A549 (cell line): ENCODE data around the gene DENND2D. TPM values are rescaled to one million over a fixed set of nuclear protein-coding genes. Genes with fewer than 3 reads are reported as not detected.

Experiments
- ATAC-seq, 2 experiments: fragments of 200-7000 bp in 1 of 2; fragments of >200 bp in 1 of 2; cut with Nextera tagmentation in 1 of 2; cut with Tn5 transposase in 1 of 2; 3 replicates each; pipeline versions ENCODE4 v1.8.0 to v1.9.1; 2018 to 2020; ENCODE audit warnings: mild to moderate bottlenecking in 1 of 2, moderate library complexity in 1 of 2
- CTCF ChIA-PET: fragments of 300-600 bp; sonication (Branson Sonifier 250); formaldehyde crosslinking; extraction: SDS; loops from one replicate; lab custom pipeline; 2021; ENCODE audit warnings: antibody characterized with exemption, inconsistent platforms; lab: Yijun Ruan, JAX
- POLR2A ChIA-PET: fragments of 350-600 bp; formaldehyde crosslinking; extraction: SDS; loops from one replicate; lab custom pipeline; 2021; ENCODE audit warnings: antibody characterized with exemption, inconsistent platforms; lab: Yijun Ruan, JAX
- DNase-seq, 2 experiments: peaks; one replicate each; pipeline versions ENCODE4 v3.0.0 to v3.0.0-alpha.2; 2011 to 2016; ENCODE audit warnings: low read depth in 1 of 2, low spot score in 1 of 2
- FAIRE-seq: peaks from 2 replicates; lab custom pipeline; 2011; peaks lifted over from hg19 to GRCh38; lab: Jason Lieb, UNC
- H3K27ac ChIP-seq, 2 experiments: fragments of >200 bp; sonication (Bioruptor Twin); formaldehyde crosslinking; 3 replicates each; pipeline ENCODE4 v1.5.1; 2016 to 2017
- H3K4me1 ChIP-seq: fragments of >200 bp; sonication (Bioruptor Twin); formaldehyde crosslinking; 3 replicates; pipeline ENCODE4 v1.6.1; 2016
- H3K4me2 ChIP-seq: fragments of >200 bp; sonication (Bioruptor Twin); formaldehyde crosslinking; 3 replicates; pipeline ENCODE4 v1.6.1; 2016
- H3K4me3 ChIP-seq: fragments of >200 bp; sonication (Bioruptor Twin); formaldehyde crosslinking; 3 replicates; pipeline ENCODE4 v1.5.1; 2016
- H3K9me3 ChIP-seq: fragments of >200 bp; sonication (Bioruptor Twin); formaldehyde crosslinking; 3 replicates; pipeline ENCODE4 v1.6.1; 2016
- BCL3 ChIP-seq: fragments of >200 bp; sonication (Bioruptor Twin); formaldehyde crosslinking; IDR thresholded peaks from 3 replicates; pipeline ENCODE4 v1.6.1; 2016
- E2F6 ChIP-seq: IDR thresholded peaks from 2 replicates; pipeline ENCODE4 v1.6.1; 2012; ENCODE audit warnings: low read depth, borderline replicate concordance
- ESRRA ChIP-seq: fragments of 150-350 bp; IDR thresholded peaks from 2 replicates; pipeline ENCODE4 v1.6.1; 2014; ENCODE audit warnings: mild to moderate bottlenecking, low read length, borderline replicate concordance
- FOSL2 ChIP-seq, 2 experiments: fragments of 450-650 bp in 1 of 2; fragments of >200 bp in 1 of 2; sonication (Bioruptor Twin) in 1 of 2; formaldehyde crosslinking; IDR thresholded peaks; 2 replicates each; pipeline versions ENCODE4 v1.5.0 to v1.6.1; 2016 to 2020; ENCODE audit warnings: mild to moderate bottlenecking in 1 of 2, moderate library complexity in 1 of 2
- HDAC2 ChIP-seq: fragments of 200-600 bp; sonication (generic); IDR thresholded peaks from 2 replicates; pipeline ENCODE4 v1.6.1; 2016
- HOXA7 ChIP-seq: fragments of 250-450 bp; sonication (Bioruptor Pico); IDR thresholded peaks from 2 replicates; pipeline ENCODE4 v1.5.0; 2020; ENCODE audit warnings: mild to moderate bottlenecking, moderate library complexity
- JUN ChIP-seq, 2 experiments: fragments of >200 bp; sonication (Bioruptor Twin); formaldehyde crosslinking; IDR thresholded peaks; 2 replicates in 1 of 2; 3 replicates in 1 of 2; pipeline ENCODE4 v1.6.1; 2016 to 2017
- KDM1A ChIP-seq: fragments of 200-600 bp; sonication (generic); IDR thresholded peaks from 2 replicates; pipeline ENCODE4 v1.6.1; 2016; ENCODE audit warnings: low read depth, mild to moderate bottlenecking
- MAFK ChIP-seq: fragments of 450-650 bp; IDR thresholded peaks from 2 replicates; pipeline ENCODE4 v1.6.1; 2014; ENCODE audit not compliant: partially characterized antibody
- MAZ ChIP-seq: fragments of 150-350 bp; IDR thresholded peaks from 2 replicates; pipeline ENCODE4 v1.6.1; 2014; ENCODE audit warnings: antibody characterized with exemption, low read depth, low read length, borderline replicate concordance
- NFE2L2 ChIP-seq: fragments of 150-350 bp; conservative IDR thresholded peaks from 2 replicates; pipeline ENCODE4 v1.6.1; 2014; ENCODE audit warnings: low read length
- NR3C1 ChIP-seq: fragments of >200 bp; sonication (Bioruptor Twin); formaldehyde crosslinking; IDR thresholded peaks from 3 replicates; pipeline ENCODE4 v1.6.1; 2017
- POLR2AphosphoS2 ChIP-seq: conservative IDR thresholded peaks from 2 replicates; pipeline ENCODE4 v1.6.1; 2012; ENCODE audit warnings: low read length, improper control_type of control experiment, inconsistent platforms
- RARB ChIP-seq: fragments of 250-450 bp; sonication (Bioruptor Pico); IDR thresholded peaks from 2 replicates; pipeline ENCODE4 v1.8.0; 2021; ENCODE audit warnings: mild to moderate bottlenecking, moderate library complexity
- RNF2 ChIP-seq: fragments of 200-600 bp; sonication (generic); IDR thresholded peaks from 2 replicates; pipeline ENCODE4 v1.6.1; 2016; ENCODE audit warnings: low read depth, mild to moderate bottlenecking, antibody characterized with exemption, moderate library complexity, borderline replicate concordance
- SMC3 ChIP-seq: fragments of >200 bp; sonication (Bioruptor Twin); formaldehyde crosslinking; IDR thresholded peaks from 3 replicates; pipeline ENCODE4 v1.6.1; 2018; ENCODE audit warnings: inconsistent platforms
- SREBF2 ChIP-seq: fragments of 450-650 bp; IDR thresholded peaks from 2 replicates; pipeline ENCODE4 v1.6.1; 2014; ENCODE audit warnings: mild to moderate bottlenecking, moderate library complexity
- TFCP2L1 ChIP-seq: fragments of 250-450 bp; sonication (Bioruptor Pico); IDR thresholded peaks from 2 replicates; pipeline ENCODE4 v1.5.0; 2021; ENCODE audit warnings: mild to moderate bottlenecking
- TP53 ChIP-seq: fragments of 250-450 bp; sonication (Bioruptor Pico); IDR thresholded peaks from 2 replicates; pipeline ENCODE4 v1.5.0; 2021; ENCODE audit warnings: mild to moderate bottlenecking, moderate library complexity
- USF2 ChIP-seq: fragments of 450-650 bp; IDR thresholded peaks from 2 replicates; pipeline ENCODE4 v1.6.1; 2014; ENCODE audit warnings: antibody characterized with exemption
- ZNF302 ChIP-seq: fragments of 250-450 bp; sonication (Bioruptor Pico); IDR thresholded peaks from 2 replicates; pipeline ENCODE4 v1.9.0; 2021; ENCODE audit warnings: inconsistent platforms, mild to moderate bottlenecking, moderate library complexity
- WGBS: methylation state at CpG from one replicate; pipeline ENCODE4 v1.1.6; 2017; ENCODE audit errors: missing lambda C conversion rate; 5-methylcytosine and 5-hydroxymethylcytosine counted together
- polyA plus RNA-seq, 4 experiments: library from polyadenylated mRNA; depleted of rRNA in 3 of 4; stranded (reverse); fragments of >200 nt; fragmentation: RNase III in 1 of 4; extraction: RNeasy Plus Mini Kit Qiagen cat#74134 plus additional on column Dnase treatment in 1 of 4; gene quantifications; 2 replicates in 3 of 4; 3 replicates in 1 of 4; pipeline ENCODE4 v1.2.3, GENCODE V29; 2011 to 2017

DENND2D gene
- polyA plus RNA-seq, 2 of the 4 experiments (the other 2 are of a cell fraction) = 1.7 to 3.4 TPM

DNA sequence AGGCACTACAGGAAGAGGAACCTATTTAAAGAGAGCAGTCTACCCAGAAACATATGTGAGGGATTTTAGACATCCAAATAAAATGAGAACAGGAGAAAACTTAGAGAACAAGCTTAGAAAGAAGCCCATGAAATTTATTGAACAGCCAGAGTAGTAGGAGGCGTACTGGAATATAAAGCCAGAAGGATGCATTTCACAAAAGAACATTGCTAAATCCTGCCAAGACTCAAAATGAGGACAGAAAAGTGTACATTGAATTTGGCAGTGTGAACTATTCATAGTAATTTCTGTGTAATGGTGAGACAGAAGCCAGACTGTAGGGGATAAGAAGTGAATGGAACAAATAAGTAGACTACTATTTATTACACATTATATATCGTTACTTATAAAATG lies 38.0 kb downstream of the DENND2D start:
- Histone ChIP-seq H3K27ac (no peak overlapping the region), H3K4me2 (no peak overlapping the region), H3K4me1 (no peaks in the 10 kb centered on the region), H3K4me3 (no peak overlapping the region), H3K9me3 (no peaks in the 10 kb centered on the region)
- WGBS = 93% methylated on average over 2 of the region's 2 CpGs
- no peak for ATAC-seq
- no peak for FAIRE-seq
- POLR2A ChIA-PET = no interaction called here
- no peak for DNase-seq
- CTCF ChIA-PET = no interaction called here
- TF ChIP-seq ZNF302 (no peak), MAZ (no peak), FOSL2 (IDR thresholded peaks at IDR 0.05) (no peak), FOSL2 (CRISPR knock-in tag; IDR thresholded peaks at IDR 0.05) (no peak), POLR2AphosphoS2 (no peak), BCL3 (no peak), HDAC2 (no peak), SREBF2 (no peak), TFCP2L1 (CRISPR knock-in tag) (no peak), MAFK (no peak), SMC3 (no peak), NFE2L2 (no peak), KDM1A (no peak), NR3C1 (no peak), JUN (IDR thresholded peaks at IDR 0.05) (no peak), TP53 (CRISPR knock-in tag) (no peak), E2F6 (no peak), RARB (CRISPR knock-in tag) (no peak), RNF2 (no peak)

GRCh38 chr1:111161843-111162487 lies 38.5 kb downstream of the DENND2D start:
- CTCF ChIA-PET = interaction anchor here (1.3 kb wide), 1 partner anchor 61 kb away, joined by 4 read pairs; no protein-coding TSS in a partner anchor
- FAIRE-seq = no peak

More at GRCh38 chr1:111161843-111162487, 38.5 kb downstream of the DENND2D start:
- H3K4me1 ChIP-seq = no peaks in the 10 kb centered on the region
- TF ChIP-seq ESRRA (no peak), JUN (IDR thresholded peaks at IDR 0.05) (no peak), BCL3 (no peak), USF2 (no peak), HOXA7 (CRISPR knock-in tag) (no peak)
- TF ChIP-seq, all 56 proteins: peak for 0
- 95% methylated on average over 1 of the region's 1 CpG for WGBS
- POLR2A ChIA-PET = no interaction called here
- no peak overlapping the region for H3K4me3 ChIP-seq
- H3K27ac ChIP-seq = no peak overlapping the region
- DNase-seq = no peak
- no peak overlapping the region for H3K4me2 ChIP-seq
- ATAC-seq = no peak
- no peaks in the 10 kb centered on the region for H3K9me3 ChIP-seq
